GDM1 (cell line): ENCODE data around the gene VAT1L.

Experiments
- DNase-seq: peaks from one replicate; lab custom pipeline; 2025; lab: John Stamatoyannopoulos, UW

VAT1L gene

GRCh38 chr16:77788181-77789084, at the start of gene VAT1L:
Gene VAT1L (plus strand): TSS chr16:77788564. CDS start chr16:77788683, 119 bp downstream.
- no peak for DNase-seq

- DNase-seq = no peak
Observed at GRCh38 chr16:77738706-77739558, 49.4 kb upstream of the VAT1L start.

- no peak for DNase-seq
Observed at GRCh38 chr16:77739559-77739892, 48.8 kb upstream of the VAT1L start.

- no peak for DNase-seq
Observed at GRCh38 chr16:77744141-77744540, 44.2 kb upstream of the VAT1L start.

GRCh38 chr16:77745972-77746371, 42.4 kb upstream of the VAT1L start:
- no peak for DNase-seq

- DNase-seq = no peak
Observed at GRCh38 chr16:77748421-77749005, 39.9 kb upstream of the VAT1L start.

- no peak for DNase-seq
Observed at GRCh38 chr16:77749415-77749814, 38.9 kb upstream of the VAT1L start.

- no peak for DNase-seq
Observed at GRCh38 chr16:77758046-77758445, 30.3 kb upstream of the VAT1L start.

GRCh38 chr16:77758508-77758907, 29.9 kb upstream of the VAT1L start:
- DNase-seq = no peak

GRCh38 chr16:77759201-77759600, 29.2 kb upstream of the VAT1L start:
- DNase-seq = no peak

GRCh38 chr16:77759821-77760220, 28.5 kb upstream of the VAT1L start:
- no peak for DNase-seq

- DNase-seq = no peak
Observed at GRCh38 chr16:77760800-77761199, 27.6 kb upstream of the VAT1L start.

- DNase-seq = no peak
Observed at GRCh38 chr16:77761204-77761603, 27.2 kb upstream of the VAT1L start.

GRCh38 chr16:77762262-77762661, 26.1 kb upstream of the VAT1L start:
- DNase-seq = no peak

- no peak for DNase-seq
Observed at GRCh38 chr16:77763994-77764393, 24.4 kb upstream of the VAT1L start.

- no peak for DNase-seq
Observed at GRCh38 chr16:77767211-77767610, 21.2 kb upstream of the VAT1L start.

GRCh38 chr16:77767826-77768225, 20.5 kb upstream of the VAT1L start:
- no peak for DNase-seq

GRCh38 chr16:77775911-77776909, 12.2 kb upstream of the VAT1L start:
- no peak for DNase-seq

GRCh38 chr16:77777745-77778144, 10.6 kb upstream of the VAT1L start:
- DNase-seq = no peak

GRCh38 chr16:77780378-77780837, 8.0 kb upstream of the VAT1L start:
- no peak for DNase-seq

- DNase-seq = no peak
Observed at GRCh38 chr16:77781091-77781490, 7.3 kb upstream of the VAT1L start.
